SK-N-DZ (cell line): ENCODE data around the gene GRIK4.

Experiments
- DNase-seq: peaks from one replicate; pipeline ENCODE4 v3.0.0-alpha.2; 2015; ENCODE audit warnings: low spot score

The GRIK4 gene

GRCh38 chr11:121033635-121034034 lies 522.1 kb downstream of the GRIK4 start:
- no peak for DNase-seq

GRCh38 chr11:121035169-121035755 lies 523.7 kb downstream of the GRIK4 start:
- DNase-seq, result no peak

- DNase-seq, result no peak
Measured at GRCh38 chr11:121035780-121036179, 524.2 kb downstream of the GRIK4 start.

GRCh38 chr11:121037016-121037415 lies 525.5 kb downstream of the GRIK4 start:
- DNase-seq, result no peak
